ENCODE results near the gene CA12.
"Not testable (repeated sequence)": the region's sequence is repeated elsewhere in the genome, so short reads cannot be mapped to it uniquely, and the experiment has no call there.

The CA12 gene

GRCh38 chr15:63381301-63382204 is at the start of gene CA12:
Gene CA12 (minus strand): TSS chr15:63381846. CDS start chr15:63381720, 126 bp downstream.
- DNase-seq = no peak

- DNase-seq = no peak
Observed at GRCh38 chr15:63430766-63431451, 49.3 kb upstream of the CA12 start.

GRCh38 chr15:63426552-63426951 is 44.9 kb upstream of the CA12 start:
- no peak for DNase-seq

- DNase-seq = no peak
Observed at GRCh38 chr15:63425426-63425985, 43.9 kb upstream of the CA12 start.

GRCh38 chr15:63422891-63423590 is 41.4 kb upstream of the CA12 start:
- no peak for DNase-seq

GRCh38 chr15:63421433-63421832 is 39.8 kb upstream of the CA12 start:
- DNase-seq = no peak

GRCh38 chr15:63420333-63420747 is 38.7 kb upstream of the CA12 start:
- no peak for DNase-seq

GRCh38 chr15:63418811-63419210 is 37.2 kb upstream of the CA12 start:
- no peak for DNase-seq

- DNase-seq = no peak
Observed at GRCh38 chr15:63417721-63418120, 36.1 kb upstream of the CA12 start.

GRCh38 chr15:63417274-63417673 is 35.6 kb upstream of the CA12 start:
- not testable (repeated sequence) for DNase-seq

GRCh38 chr15:63414474-63415120 is 33.0 kb upstream of the CA12 start:
- DNase-seq = no peak

GRCh38 chr15:63412551-63412950 is 30.9 kb upstream of the CA12 start:
- no peak for DNase-seq

- DNase-seq = no peak
Observed at GRCh38 chr15:63411866-63412265, 30.2 kb upstream of the CA12 start.

- DNase-seq = no peak
Observed at GRCh38 chr15:63409179-63409578, 27.5 kb upstream of the CA12 start.

GRCh38 chr15:63408524-63408923 is 26.9 kb upstream of the CA12 start:
- DNase-seq = no peak

GRCh38 chr15:63407612-63408011 is 26.0 kb upstream of the CA12 start:
- DNase-seq = no peak

- no peak for DNase-seq
Observed at GRCh38 chr15:63405683-63406390, 24.2 kb upstream of the CA12 start.

- DNase-seq = no peak
Observed at GRCh38 chr15:63405159-63405558, 23.5 kb upstream of the CA12 start.

GRCh38 chr15:63403254-63403945 is 21.8 kb upstream of the CA12 start:
- no peak for DNase-seq

GRCh38 chr15:63402498-63403253 is 21.0 kb upstream of the CA12 start:
- peak; percentile 8 for DNase-seq
